ENCODE measurements around the gene DNM1L. TPM values are rescaled to one million over a fixed set of nuclear protein-coding genes. Genes with fewer than 3 reads are reported as not detected.

The DNM1L gene
- total RNA-seq, 4 donors from 2014 or later = 66.9 to 109 (median 88.3) TPM

DNA sequence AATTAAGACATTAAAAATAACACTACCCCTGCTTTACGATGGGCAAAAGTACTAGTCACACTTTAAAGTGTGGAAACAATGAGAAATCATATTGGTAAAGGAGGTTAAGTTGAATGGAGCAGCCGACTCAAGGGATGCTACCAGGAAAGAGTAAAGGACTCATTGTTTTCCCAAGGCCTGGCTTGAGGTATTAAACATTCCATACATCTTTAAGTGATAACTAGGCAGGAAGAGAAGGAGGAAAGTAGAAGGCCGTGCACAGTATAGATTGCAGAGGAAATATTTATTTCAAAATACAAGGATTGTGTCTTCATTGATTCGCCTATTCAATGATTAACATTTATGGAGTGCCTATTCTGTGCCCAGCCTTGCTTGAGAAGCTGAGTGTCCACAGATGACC, 97.2 kb downstream of the DNM1L start:
- Histone ChIP-seq H3K27ac (no peak overlapping the region), H3K36me3 (no peaks in the 10 kb centered on the region), H3K4me3 (no peak overlapping the region), H3K9me3 (no peaks in the 10 kb centered on the region), H3K27me3 (peaks cover 26% of the 10 kb centered on the region), H3K4me1 (no peaks in the 10 kb centered on the region)
- TF ChIP-seq POLR2AphosphoS5 (IDR thresholded peaks at IDR 0.05) = no peak
- TF ChIP-seq, protein P1, sequence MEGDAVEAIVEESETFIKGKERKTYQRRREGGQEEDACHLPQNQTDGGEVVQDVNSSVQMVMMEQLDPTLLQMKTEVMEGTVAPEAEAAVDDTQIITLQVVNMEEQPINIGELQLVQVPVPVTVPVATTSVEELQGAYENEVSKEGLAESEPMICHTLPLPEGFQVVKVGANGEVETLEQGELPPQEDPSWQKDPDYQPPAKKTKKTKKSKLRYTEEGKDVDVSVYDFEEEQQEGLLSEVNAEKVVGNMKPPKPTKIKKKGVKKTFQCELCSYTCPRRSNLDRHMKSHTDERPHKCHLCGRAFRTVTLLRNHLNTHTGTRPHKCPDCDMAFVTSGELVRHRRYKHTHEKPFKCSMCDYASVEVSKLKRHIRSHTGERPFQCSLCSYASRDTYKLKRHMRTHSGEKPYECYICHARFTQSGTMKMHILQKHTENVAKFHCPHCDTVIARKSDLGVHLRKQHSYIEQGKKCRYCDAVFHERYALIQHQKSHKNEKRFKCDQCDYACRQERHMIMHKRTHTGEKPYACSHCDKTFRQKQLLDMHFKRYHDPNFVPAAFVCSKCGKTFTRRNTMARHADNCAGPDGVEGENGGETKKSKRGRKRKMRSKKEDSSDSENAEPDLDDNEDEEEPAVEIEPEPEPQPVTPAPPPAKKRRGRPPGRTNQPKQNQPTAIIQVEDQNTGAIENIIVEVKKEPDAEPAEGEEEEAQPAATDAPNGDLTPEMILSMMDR (IDR thresholded peaks at IDR 0.05) = no peak
- TF ChIP-seq POLR2A (IDR thresholded peaks at IDR 0.05) = no peak
- no peak for TF ChIP-seq EP300 (IDR thresholded peaks at IDR 0.05)
- 77 to 81% methylated on average over 4 of the region's 4 CpGs for WGBS, 2 donors (ENCODE audit: low coverage in 1 of 2)
- ATAC-seq = no peak

DNA sequence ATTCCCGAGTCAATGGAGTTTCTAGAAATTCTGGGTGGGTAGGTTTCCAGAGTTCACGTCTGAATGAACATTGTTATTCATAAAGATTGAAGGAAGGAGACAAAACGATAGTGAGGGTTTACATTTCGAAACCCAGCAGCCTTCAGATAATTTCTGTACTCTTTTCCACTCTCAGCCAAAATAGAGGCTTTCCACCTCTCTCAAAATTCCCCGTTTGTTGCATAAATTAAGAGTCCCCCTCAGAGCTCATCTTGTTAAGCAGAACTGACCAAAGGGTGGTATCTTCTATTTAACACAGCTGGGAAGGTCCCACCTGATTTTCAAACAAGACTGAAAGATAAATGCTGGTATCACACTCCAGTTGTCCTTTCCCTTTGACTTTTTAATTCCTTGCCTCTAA, 98.1 kb downstream of the DNM1L start:
- H3K36me3 ChIP-seq = no peaks in the 10 kb centered on the region
- WGBS, 2 donors (ENCODE audit: low coverage in 1 of 2) = 50 to 56% methylated on average over 5 of the region's 5 CpGs
- no peak overlapping the region for H3K4me3 ChIP-seq
- no peak overlapping the region for H3K27ac ChIP-seq
- no peaks in the 10 kb centered on the region for H3K9me3 ChIP-seq
- no peaks in the 10 kb centered on the region for H3K4me1 ChIP-seq
- H3K27me3 ChIP-seq = peaks cover 26% of the 10 kb centered on the region
- TF ChIP-seq, protein P1 (IDR thresholded peaks at IDR 0.05) = no peak
- TF ChIP-seq EP300 (IDR thresholded peaks at IDR 0.05) (no peak), POLR2A (IDR thresholded peaks at IDR 0.05) (no peak), POLR2AphosphoS5 (IDR thresholded peaks at IDR 0.05) (no peak)
- ATAC-seq = no peak

DNA sequence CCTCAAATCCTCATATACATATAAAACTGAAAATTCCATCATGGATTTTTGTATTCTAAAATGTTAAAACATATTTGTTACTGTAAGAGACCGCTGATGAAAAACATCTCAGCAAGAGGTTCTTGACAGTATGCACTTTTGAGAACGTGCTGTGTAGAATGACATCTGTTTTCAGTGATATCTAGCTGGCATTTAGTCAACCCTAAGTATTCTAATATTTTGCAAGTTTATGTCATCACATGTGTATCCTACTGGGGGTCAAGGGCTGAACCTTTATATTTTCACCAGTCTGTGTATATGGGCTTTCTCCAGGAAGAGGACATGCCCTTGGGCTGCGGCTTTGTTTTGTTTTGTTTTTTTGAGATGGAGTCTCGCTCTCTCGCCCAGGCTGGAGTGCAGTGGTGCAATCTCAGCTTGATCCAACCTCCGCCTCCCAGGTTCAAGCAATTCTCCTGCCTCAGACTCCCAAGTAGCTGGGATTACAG, 98.6 kb downstream of the DNM1L start:
- no peak for ATAC-seq
- Histone ChIP-seq H3K36me3 (no peaks in the 10 kb centered on the region), H3K4me1 (no peaks in the 10 kb centered on the region), H3K27me3 (peaks cover 24% of the 10 kb centered on the region), H3K9me3 (no peaks in the 10 kb centered on the region), H3K27ac (no peak overlapping the region), H3K4me3 (no peak overlapping the region)
- TF ChIP-seq, protein P1 (IDR thresholded peaks at IDR 0.05) = no peak
- no peak for TF ChIP-seq POLR2A (IDR thresholded peaks at IDR 0.05)
- no peak for TF ChIP-seq EP300 (IDR thresholded peaks at IDR 0.05)
- 64 to 74% methylated on average over 5 to 6 of the region's 6 CpGs for WGBS, 2 donors (ENCODE audit: low coverage in 1 of 2)

DNA sequence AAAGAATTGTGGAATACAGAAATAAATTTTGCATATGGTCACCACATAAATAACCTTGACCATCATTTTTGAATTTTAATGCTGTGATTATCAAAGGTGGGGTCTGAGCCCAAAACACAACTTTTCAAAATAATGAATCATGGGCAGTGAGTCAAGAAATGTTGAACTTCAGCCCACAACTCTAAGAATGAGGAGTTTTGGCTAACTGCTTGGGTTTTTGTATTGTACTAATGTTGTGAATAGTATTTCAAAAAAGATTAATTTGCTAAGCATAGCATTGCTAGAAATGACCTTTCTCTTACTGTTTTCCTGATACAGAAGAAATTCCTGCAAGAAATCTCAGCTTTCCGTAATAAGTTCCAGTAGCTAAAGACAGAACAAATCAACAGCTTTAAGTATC, 101.0 kb downstream of the DNM1L start:
- Histone ChIP-seq H3K36me3 (no peaks in the 10 kb centered on the region), H3K4me1 (no peaks in the 10 kb centered on the region), H3K9me3 (no peaks in the 10 kb centered on the region), H3K4me3 (no peak overlapping the region), H3K27ac (no peak overlapping the region), H3K27me3 (peaks cover 17% of the 10 kb centered on the region)
- WGBS, 2 donors (ENCODE audit: low coverage in 1 of 2) = 0 to 17% methylated on average over 1 of the region's 1 CpG
- TF ChIP-seq POLR2AphosphoS5 (IDR thresholded peaks at IDR 0.05) (no peak), POLR2A (IDR thresholded peaks at IDR 0.05) (no peak), EP300 (IDR thresholded peaks at IDR 0.05) (no peak)
- TF ChIP-seq, protein P1 (IDR thresholded peaks at IDR 0.05) = no peak
- ATAC-seq = no peak

DNA sequence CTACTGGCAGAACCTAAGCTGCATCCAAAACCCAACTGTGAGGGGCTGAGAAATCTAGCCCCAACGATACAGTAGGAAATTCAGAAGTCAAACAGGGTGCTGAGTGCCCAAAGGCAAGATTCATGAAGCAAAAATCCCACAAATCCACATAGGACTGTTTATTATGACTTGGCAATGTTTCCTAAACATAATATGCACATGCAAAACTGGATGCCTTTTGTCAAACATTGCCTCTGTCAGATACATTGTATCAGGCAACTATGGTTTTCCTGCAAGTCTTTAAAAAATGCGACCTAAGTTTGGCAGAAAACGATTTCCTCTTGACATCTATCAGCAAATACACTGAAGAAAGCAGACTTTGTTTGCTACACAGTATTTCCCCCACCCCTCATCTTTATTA, 103.9 kb downstream of the DNM1L start:
- TF ChIP-seq POLR2AphosphoS5 (IDR thresholded peaks at IDR 0.05) = no peak
- TF ChIP-seq, protein P1 (IDR thresholded peaks at IDR 0.05) = no peak
- TF ChIP-seq POLR2A (IDR thresholded peaks at IDR 0.05) = no peak
- no peak for TF ChIP-seq EP300 (IDR thresholded peaks at IDR 0.05)
- Histone ChIP-seq H3K27me3 (peaks cover 18% of the 10 kb centered on the region), H3K9me3 (no peaks in the 10 kb centered on the region), H3K27ac (no peak overlapping the region), H3K4me1 (no peaks in the 10 kb centered on the region), H3K36me3 (no peaks in the 10 kb centered on the region), H3K4me3 (no peak overlapping the region)
- WGBS, 2 donors (ENCODE audit: low coverage in 1 of 2) = 37 to 39% methylated on average over 3 of the region's 3 CpGs
- ATAC-seq = no peak

All from gastroesophageal sphincter (tissue), 4 donors.